Measurements from ENCODE around the gene TTC9B. TPM values are rescaled to one million over a fixed set of nuclear protein-coding genes. Genes with fewer than 3 reads are reported as not detected.

Gene TTC9B
- total and polyA plus RNA-seq, 2 of the 4 experiments (the other 2 are of a cell fraction), result not detected

- Histone ChIP-seq H3K9ac (ENCODE audit: low read depth, low read length) (no peak overlapping the region), H3K36me3 (ENCODE audit: control insufficient read depth, insufficient read depth, low read length) (peaks cover 41% of the 10 kb centered on the region), H2AFZ (replicated peaks; ENCODE audit: low read length, poor library complexity) (no peak overlapping the region), H4K5ac (ENCODE audit: low read depth, low read length) (no peak overlapping the region), H3K4me2 (ENCODE audit: low read depth, low read length) (no peak overlapping the region), H2AK9ac (replicated peaks; ENCODE audit: low read depth, low read length, poor library complexity) (peak overlapping the region; percentile 37), H2BK20ac (ENCODE audit: low read depth, low read length) (no peak overlapping the region), H3K56ac (ENCODE audit: extremely low read depth, insufficient read depth, low read length) (no peak overlapping the region), H3K27ac (ENCODE audit: insufficient read depth, low read length) (no peak overlapping the region), H3K4me3 (ENCODE audit: insufficient read depth, low read depth, low read length) (no peak overlapping the region), H3K14ac (replicated peaks; ENCODE audit: low read depth, low read length) (no peak overlapping the region), H2BK120ac (ENCODE audit: low read depth, low read length) (no peak overlapping the region), H2AK5ac (ENCODE audit: low read depth, low read length) (no peak overlapping the region), H3K4ac (ENCODE audit: low read depth, low read length) (no peak overlapping the region), H4K8ac (ENCODE audit: low read depth in 2 of 2, low read length in 2 of 2) (no peak overlapping the region), H3K9me1 (ENCODE audit: insufficient read depth, low read length) (0 out of 2 replicates have a peak, but pooled peaks cover 7% of the 10 kb centered on the region), H3K9me3 (ENCODE audit: control insufficient read depth, insufficient read depth, low read length) (no peaks in the 10 kb centered on the region), H3K4me1 (ENCODE audit: control insufficient read depth, insufficient read depth, low read length) (no peaks in the 10 kb centered on the region), H3K27me3 (ENCODE audit: control insufficient read depth, insufficient read depth, low read length) (no peaks in the 10 kb centered on the region), H2BK5ac (ENCODE audit: low read depth, low read length, poor library complexity, severe bottlenecking) (no peak overlapping the region), H2BK15ac (ENCODE audit: low read depth, low read length) (no peak overlapping the region), H3K79me1 (ENCODE audit: low read depth in 1 of 2, low read length in 2 of 2) (peaks cover 38 to 81% of the 10 kb centered on the region in 2 experiments), H3K23ac (ENCODE audit: low read depth, low read length) (no peak overlapping the region), H4K91ac (ENCODE audit: insufficient read depth, low read depth, low read length) (no peak overlapping the region), H4K20me1 (ENCODE audit: insufficient read depth, low read length) (peaks cover 48% of the 10 kb centered on the region), H3K18ac (ENCODE audit: low read depth, low read length) (no peak overlapping the region)
- POLR2A ChIA-PET (ENCODE audit: unreplicated experiment), result no interaction called here
- in situ Hi-C loops (cut with MboI; ENCODE audit: low sequenced_read_pairs), result no loop called here
- intact Hi-C loops (cut with micrococcal nuclease), result no loop called here
- TF ChIP-seq RCOR1 (IDR thresholded peaks at IDR 0.05; ENCODE audit: insufficient replicate concordance, low read length), result no peak
- no peak for TF ChIP-seq MAZ (IDR thresholded peaks at IDR 0.05; ENCODE audit: borderline replicate concordance, low read depth, low read length)
- no peak for TF ChIP-seq FOS (IDR thresholded peaks at IDR 0.05; ENCODE audit: low read depth, low read length)
- TF ChIP-seq POLR2A (IDR thresholded peaks at IDR 0.05; ENCODE audit: low read depth, low read length), result no peak
- TF ChIP-seq CHD1 (IDR thresholded peaks at IDR 0.05; ENCODE audit: low read depth, low read length), result no peak
- no peak for TF ChIP-seq CTCF (conservative IDR thresholded peaks at IDR 0.05; ENCODE audit: low read depth, low read length)
- TF ChIP-seq BHLHE40 (IDR thresholded peaks at IDR 0.05; ENCODE audit: low read depth, low read length), result no peak
- no peak for TF ChIP-seq MXI1 (IDR thresholded peaks at IDR 0.05; ENCODE audit: borderline replicate concordance, low read depth, low read length)
- TF ChIP-seq MAFK (IDR thresholded peaks at IDR 0.05; ENCODE audit: low read depth, low read length), result no peak
- TF ChIP-seq ELK1 (IDR thresholded peaks at IDR 0.05; ENCODE audit: borderline replicate concordance, low read depth, low read length), result no peak
- no peak for TF ChIP-seq SMC3 (IDR thresholded peaks at IDR 0.05; ENCODE audit: low read depth, low read length)
- TF ChIP-seq NFE2L2 (IDR thresholded peaks at IDR 0.05; ENCODE audit: low read depth, low read length), result no peak
- TF ChIP-seq USF2 (IDR thresholded peaks at IDR 0.05; ENCODE audit: low read depth, low read length), result no peak
- no peak for TF ChIP-seq RAD21 (IDR thresholded peaks at IDR 0.05; ENCODE audit: low read length)
- TF ChIP-seq CEBPB (IDR thresholded peaks at IDR 0.05; ENCODE audit: low read depth, low read length), result no peak
- no TSS peak for BruUV-seq (replicated peaks)
- CTCF ChIA-PET, result no interaction called here
- ATAC-seq (ENCODE audit: low read depth) (no peak), DNase-seq (no peak)
- dilution Hi-C loops (cut with HindIII; ENCODE audit: low sequenced_read_pairs, unreplicated experiment), result no loop called here
- 100% methylated on average over 1 of the region's 8 CpGs; no CpG with 5 or more reads in 1 of the 2 experiments for WGBS, 2 experiments (ENCODE audit: extremely low coverage in 2 of 2, insufficient read length in 1 of 2)
Measured at GRCh38 chr19:40253611-40254092, 35.5 kb upstream of the TTC9B start.
